LNCaP clone FGC (cell line): Measurements from ENCODE around the gene GNAT1.

Experiments used
- DNase-seq: peaks from one replicate; pipeline ENCODE4 v3.0.0-alpha.2; 2011; ENCODE audit warnings: low read depth
- H3K4me3 ChIP-seq: 2 replicates; pipeline ENCODE4 v1.5.1; 2011; ENCODE audit warnings: mild to moderate bottlenecking, low read depth, low read length, control low read depth
- TF ChIP-seq, protein P1 (sequence below): IDR thresholded peaks from 2 replicates; pipeline ENCODE4 v1.5.1; 2012; ENCODE audit warnings: mild to moderate bottlenecking; ENCODE audit not compliant: control insufficient read depth, insufficient read depth; ENCODE audit errors: extremely low read depth

GNAT1 gene

DNA sequence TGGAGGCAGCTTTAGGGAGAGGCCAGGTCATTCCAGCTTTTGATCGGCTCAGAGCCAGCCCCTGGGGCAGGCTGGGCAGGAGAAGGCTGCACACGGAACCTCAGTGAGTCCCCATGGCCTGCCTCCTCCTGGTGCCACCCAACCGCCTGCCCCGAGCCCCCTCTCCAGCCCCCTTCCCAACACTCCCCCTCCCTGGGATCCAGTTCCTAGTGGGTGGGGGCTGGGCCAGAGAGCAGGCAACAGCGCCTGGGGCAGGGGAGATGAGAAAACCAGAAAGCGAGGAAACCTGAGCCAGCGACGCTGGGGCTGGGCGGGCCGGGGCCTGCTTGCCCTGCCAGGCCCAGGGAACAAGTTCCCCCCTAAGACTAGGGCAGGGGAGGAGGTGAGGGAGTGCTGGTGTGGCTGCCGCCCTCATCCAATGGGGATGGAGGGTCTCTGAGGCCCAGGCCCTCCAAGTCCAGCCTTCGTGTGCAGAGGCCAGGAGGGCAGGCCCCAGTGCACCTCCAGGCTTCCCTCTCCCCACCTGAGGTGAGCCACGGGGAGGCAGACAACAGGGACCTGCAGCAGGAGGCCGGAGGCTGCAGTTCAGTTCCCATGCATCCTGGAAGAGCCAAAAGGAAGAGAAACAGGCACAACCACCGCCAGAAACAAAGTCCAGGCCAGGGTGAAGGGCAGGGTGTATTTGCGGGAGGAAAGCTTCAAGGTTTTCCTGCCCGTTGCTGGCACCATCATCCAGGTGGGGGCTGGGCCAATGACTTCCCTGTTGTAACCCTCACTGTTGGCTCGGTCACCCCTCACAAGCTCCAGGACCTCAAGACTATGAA, 40.3 kb upstream of the GNAT1 start:
- DNase-seq = no peak
- TF ChIP-seq, protein P1, sequence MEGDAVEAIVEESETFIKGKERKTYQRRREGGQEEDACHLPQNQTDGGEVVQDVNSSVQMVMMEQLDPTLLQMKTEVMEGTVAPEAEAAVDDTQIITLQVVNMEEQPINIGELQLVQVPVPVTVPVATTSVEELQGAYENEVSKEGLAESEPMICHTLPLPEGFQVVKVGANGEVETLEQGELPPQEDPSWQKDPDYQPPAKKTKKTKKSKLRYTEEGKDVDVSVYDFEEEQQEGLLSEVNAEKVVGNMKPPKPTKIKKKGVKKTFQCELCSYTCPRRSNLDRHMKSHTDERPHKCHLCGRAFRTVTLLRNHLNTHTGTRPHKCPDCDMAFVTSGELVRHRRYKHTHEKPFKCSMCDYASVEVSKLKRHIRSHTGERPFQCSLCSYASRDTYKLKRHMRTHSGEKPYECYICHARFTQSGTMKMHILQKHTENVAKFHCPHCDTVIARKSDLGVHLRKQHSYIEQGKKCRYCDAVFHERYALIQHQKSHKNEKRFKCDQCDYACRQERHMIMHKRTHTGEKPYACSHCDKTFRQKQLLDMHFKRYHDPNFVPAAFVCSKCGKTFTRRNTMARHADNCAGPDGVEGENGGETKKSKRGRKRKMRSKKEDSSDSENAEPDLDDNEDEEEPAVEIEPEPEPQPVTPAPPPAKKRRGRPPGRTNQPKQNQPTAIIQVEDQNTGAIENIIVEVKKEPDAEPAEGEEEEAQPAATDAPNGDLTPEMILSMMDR = no peak

DNA sequence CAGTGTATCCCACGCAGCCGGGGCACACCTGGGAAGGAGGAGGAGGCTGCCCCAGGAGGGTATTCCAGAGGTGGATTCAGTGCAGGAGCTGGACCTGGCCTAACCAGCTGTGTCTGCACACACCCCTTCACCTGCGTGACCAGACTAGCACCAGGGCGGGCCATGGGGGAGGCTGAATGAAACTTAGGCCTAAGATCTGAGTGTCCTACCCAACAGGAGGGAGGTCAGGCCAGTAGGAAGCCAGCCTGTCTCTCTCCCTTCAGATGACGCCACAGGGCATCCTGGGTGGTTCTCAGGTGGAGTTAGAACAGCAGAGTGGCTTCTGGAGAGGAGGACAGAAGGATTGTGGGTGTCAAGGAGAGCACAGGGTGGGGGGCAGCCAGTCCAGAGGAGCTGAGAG, 39.7 kb upstream of the GNAT1 start:
- DNase-seq = no peak
- TF ChIP-seq, protein P1 = no peak
- H3K4me3 ChIP-seq = no peak overlapping the region

More for the DNA sequence above, 40.3 kb upstream of the GNAT1 start:
- H3K4me3 ChIP-seq = no peak overlapping the region

DNA sequence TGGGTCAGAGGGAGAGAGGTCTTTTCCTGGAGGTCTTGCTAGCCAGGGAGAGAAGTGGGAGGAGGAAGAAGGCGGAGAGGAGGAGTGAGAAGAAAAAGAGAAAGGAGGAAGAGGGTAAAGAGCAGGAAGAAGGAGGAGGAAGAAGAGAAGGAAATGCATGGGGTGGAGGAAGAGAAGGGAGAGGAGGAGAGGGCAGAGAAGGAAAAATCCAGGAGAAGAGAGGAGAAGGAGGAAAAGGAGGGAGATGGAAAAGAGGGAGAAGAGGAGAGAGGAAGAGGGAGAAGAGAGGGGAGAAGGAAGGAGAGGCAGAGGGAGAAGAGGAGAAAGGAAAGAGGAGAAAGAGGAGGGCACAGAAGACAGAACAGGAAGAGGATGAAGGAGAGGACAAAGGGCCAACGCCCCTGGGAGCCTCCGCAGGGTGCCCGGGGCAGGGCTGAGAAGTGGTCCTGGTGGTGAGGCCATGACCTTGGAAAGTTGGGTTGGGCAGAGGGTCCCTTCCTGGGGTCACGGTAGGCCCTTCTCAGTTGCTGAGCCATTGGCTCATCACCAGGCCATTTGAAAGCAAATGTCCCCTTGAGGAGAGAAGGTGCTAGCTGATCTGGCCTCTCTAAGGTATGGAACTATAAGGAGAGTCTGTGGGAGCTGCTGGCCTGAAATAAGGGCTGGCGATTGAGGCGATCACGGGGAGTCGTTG, 37.5 kb upstream of the GNAT1 start:
- DNase-seq = no peak
- peak overlapping the region; percentile 62; the same call in 1 of the 2 replicates for H3K4me3 ChIP-seq
- TF ChIP-seq, protein P1 = no peak

DNA sequence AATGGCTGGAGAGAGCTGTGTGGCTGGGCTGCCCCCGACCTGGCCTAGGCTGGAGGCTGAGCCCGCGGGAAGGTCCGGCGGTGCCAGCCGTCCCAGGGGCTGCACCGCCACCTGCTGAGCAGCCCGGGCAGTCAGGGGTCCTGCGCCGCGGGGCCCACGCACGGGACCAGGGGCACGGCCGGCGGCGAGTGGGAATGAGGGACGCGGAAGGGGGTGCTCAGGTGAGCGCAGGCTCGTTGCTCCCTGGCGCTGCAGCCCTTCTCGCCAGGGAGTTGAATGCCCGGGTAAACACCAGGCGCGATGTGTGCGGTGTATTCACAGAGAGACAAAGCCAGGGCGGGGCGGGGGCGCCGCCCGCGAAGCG, 37.0 kb upstream of the GNAT1 start:
- DNase-seq = no peak
- peak overlapping the region; percentile 62 for H3K4me3 ChIP-seq
- TF ChIP-seq, protein P1 = no peak

DNA sequence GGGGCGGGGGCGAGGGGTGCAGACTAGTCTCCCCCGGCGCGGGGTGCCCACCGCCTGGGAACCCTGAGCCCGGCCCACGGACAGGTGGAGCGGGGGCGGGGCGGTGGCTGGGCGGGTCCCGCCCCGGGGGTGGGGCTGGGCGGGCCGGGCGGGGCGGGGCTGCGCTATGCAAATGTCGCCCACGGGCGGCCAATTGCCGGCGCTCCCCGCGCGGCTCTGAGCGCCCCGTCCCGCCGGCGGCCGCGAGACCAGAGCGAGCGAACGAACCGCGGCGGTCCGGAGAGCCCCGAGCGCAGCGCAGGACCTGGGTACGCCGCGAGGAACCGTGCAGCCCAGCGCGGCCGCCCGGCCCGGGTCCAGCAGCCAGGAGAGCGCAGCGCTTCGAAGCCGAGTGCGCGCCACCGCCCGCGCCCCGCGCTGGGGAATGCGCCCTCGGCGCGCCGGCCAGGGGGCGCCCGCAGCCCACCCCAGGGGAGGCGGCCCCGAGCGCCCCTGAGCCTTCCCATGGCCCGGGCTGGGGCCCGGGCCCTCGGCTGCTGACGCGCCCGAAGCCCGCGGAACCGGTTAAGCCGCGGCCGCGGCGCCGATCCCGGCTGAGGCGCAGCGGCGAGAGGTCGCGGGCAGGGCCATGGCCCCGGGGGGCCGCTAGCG, 36.4 kb upstream of the GNAT1 start, which contains the start of gene SEMA3F:
Gene SEMA3F (plus strand): TSS at position 485 of the 651 bp plus-strand sequence. CDS start 4,299 bp downstream, outside the sequence.
- peak; percentile 27 for DNase-seq
- TF ChIP-seq, protein P1 = peak; percentile 29; the same call in 1 of the 2 replicates
- peak within 1 kb of the TSS; percentile 62 for H3K4me3 ChIP-seq

DNA sequence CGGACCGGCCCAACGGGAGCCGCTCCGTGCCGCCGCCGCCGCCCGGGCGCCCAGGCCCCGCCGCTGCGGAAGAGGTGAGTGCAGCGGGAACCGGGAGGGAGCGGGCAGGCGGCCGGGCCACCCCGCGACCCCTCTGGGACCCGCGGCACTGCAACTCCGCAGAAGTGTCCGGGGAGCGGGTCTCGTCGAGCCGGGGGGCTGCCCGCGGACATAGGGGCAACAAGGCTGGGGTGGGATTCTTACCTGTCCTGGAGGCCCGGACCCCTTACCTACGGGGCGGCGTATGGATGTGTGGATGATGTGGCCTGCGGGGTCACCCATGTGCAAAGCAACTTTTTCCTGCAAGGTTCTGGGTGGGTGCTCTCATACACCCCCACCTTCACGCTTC, 35.9 kb upstream of the GNAT1 start:
- no peak for DNase-seq
- peak overlapping the region; percentile 62 for H3K4me3 ChIP-seq
- TF ChIP-seq, protein P1 = no peak
